Retinal pigment epithelial cell (primary cell): ENCODE data around the gene IRF5.
"Not testable (repeated sequence)": the region's sequence is repeated elsewhere in the genome, so short reads cannot be mapped to it uniquely, and the experiment has no call there.

Experiments
- DNase-seq: peaks from one replicate; pipeline ENCODE4 v3.0.0-alpha.2; 2010; ENCODE audit warnings: low read depth
- H3K4me3 ChIP-seq: 2 replicates; pipeline ENCODE4 v1.5.1; 2011; ENCODE audit warnings: mild to moderate bottlenecking, low read length, control low read depth, moderate library complexity
- CTCF ChIP-seq: conservative IDR thresholded peaks from 2 replicates; pipeline ENCODE4 v1.5.1; 2011; ENCODE audit warnings: low read depth, low read length, control low read depth, inconsistent platforms

The IRF5 gene

GRCh38 chr7:128988372-128988771 is 50.6 kb downstream of the IRF5 start:
- no peak for DNase-seq
- no peak overlapping the region for H3K4me3 ChIP-seq
- no peak for TF ChIP-seq CTCF

- no peak for TF ChIP-seq CTCF
- H3K4me3 ChIP-seq: no peak overlapping the region
- DNase-seq: no peak
Observed at GRCh38 chr7:128989961-128990360, 52.2 kb downstream of the IRF5 start.

DNA sequence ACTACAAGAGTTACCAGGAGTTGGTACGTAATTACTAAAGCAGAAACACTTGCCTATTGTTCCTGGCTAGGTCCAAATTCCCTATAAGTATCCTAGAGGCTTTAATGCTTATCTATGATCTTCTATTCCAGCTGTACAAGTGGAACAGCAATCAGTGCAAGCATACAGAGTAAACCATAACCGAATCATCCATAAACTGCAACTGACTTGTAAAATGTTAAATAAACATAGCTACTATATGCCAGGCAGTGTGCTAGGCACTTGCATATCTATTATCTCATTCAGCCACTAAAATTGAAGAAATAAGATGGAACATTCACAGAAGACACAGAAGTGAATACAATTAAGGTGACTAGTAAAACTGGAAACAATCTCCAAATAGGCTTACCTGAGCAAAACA is 55.7 kb downstream of the IRF5 start:
- no peak overlapping the region for H3K4me3 ChIP-seq
- DNase-seq: no peak
- no peak for TF ChIP-seq CTCF

DNA sequence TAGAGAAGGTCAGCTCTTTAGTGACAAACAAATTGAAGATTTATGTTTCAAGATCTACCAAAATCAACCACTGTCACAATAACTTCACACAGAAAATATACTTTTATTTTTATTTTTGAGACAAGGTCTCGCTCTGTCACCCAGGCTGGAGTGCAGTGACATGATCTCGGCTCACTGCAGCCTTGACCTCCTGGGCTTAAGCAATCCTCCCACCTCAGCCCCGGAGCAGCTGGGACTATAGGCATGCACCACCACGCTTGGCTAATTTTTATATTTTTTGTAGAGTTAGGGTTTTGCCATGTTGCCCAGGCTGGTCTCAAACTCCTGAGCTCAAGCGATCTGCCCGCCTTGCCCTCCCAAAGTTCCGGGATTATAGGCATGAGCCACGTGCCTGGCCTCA is 56.8 kb downstream of the IRF5 start:
- H3K4me3 ChIP-seq, DNase-seq: not testable (repeated sequence)

DNA sequence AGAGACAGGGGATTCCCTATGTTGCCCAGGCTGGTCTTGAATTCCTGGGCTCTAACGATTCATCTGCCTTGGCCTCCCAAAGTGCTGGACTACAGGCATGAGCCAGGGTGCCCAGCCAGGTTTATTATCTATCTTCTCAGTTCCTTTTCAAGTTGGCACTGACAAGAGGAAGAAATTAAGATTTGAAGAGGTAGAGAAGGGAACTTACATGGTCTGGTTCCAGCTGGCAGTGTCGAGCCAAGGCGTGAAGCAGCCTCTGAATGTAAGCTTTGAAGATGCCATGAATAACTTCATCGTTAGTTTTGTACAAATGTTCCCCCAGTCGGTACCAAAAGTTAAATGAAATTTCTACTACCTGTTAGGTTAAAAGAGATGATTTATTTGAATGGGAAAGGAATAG is 59.5 kb downstream of the IRF5 start:
- no peak for DNase-seq
- no peak overlapping the region for H3K4me3 ChIP-seq
- no peak for TF ChIP-seq CTCF
